ENCODE measurements around the gene PRPF4. TPM values are rescaled to one million over a fixed set of nuclear protein-coding genes. Genes with fewer than 3 reads are reported as not detected.
A peak's percentile ranks its signal among the peaks of the same experiment; 100 is the strongest.
"Not testable (repeated sequence)": the region's sequence is repeated elsewhere in the genome, so short reads cannot be mapped to it uniquely, and the experiment has no call there.

PRPF4 gene
- total RNA-seq, result 18.2 to 23.7 TPM (median 20.8 TPM) in 3 replicates
- long read RNA-seq, transcript PRPF4-201 (14 exons, 2,787 nt), result minor isoform, 8 of 36 reads
- long read RNA-seq, transcript PRPF4-202 (14 exons, 3,212 nt), result major isoform, 22 of 36 reads
- long read RNA-seq, partial matches to known transcripts, result 3 of 36 reads
- long read RNA-seq, other reads (novel, unspliced or antisense), result 3 of 36 reads

DNA sequence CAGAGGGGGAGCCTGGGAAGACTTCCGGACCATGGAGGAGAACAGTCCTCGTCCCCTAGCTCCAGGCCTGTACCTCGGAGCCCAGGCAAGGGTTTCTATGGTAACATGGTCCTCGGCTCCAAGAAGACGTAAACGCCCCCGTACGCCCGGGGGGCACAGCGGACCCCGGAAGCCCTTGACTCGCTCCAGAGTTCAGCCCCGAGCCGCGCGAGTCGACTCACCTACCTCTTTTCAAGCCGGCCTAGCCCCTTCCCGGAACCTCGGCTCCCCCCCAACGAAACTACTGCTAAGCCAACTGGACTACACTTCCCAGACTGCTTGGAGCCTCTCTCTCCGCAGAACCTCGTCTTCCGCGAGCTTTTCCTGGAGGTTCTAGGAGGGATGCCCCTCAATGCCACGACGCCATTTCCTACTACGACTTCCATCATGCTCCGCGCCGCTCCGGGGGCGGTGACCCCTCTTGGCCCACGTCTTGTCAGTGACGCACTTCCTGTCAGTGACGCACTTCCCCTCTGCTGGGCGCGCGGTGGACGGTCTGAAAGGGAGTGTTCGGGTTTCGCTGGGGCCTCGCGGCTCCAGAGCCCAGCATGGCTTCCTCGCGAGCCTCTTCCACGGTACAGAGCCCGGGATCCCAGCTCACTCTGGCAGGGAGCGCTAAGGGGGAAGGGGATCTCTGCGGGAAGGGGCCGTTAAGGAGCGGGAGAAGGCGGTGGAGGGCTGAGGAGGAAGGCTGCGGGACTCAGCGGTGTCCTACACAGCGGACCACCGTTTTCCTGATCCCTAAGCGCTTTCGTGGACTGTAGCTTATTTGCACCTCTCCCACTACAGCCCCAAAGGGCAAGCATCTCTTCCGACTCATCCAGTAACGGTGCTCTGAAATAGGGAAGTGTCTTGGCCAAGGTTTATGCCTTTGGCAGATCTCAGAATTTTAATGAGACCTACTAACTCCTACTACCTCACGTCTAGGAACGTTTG lies at the start of gene PRPF4, which contains the start of gene CDC26:
Gene PRPF4, plus strand, starts transcription at position 502 of the 975 bp plus-strand sequence. Its CDS starts 86 bp downstream, at position 588.
Gene CDC26, minus strand, starts transcription at position 416 of the 975 bp plus-strand sequence. CDS start 3,065 bp downstream, outside the sequence.
- TF ChIP-seq, protein P1, sequence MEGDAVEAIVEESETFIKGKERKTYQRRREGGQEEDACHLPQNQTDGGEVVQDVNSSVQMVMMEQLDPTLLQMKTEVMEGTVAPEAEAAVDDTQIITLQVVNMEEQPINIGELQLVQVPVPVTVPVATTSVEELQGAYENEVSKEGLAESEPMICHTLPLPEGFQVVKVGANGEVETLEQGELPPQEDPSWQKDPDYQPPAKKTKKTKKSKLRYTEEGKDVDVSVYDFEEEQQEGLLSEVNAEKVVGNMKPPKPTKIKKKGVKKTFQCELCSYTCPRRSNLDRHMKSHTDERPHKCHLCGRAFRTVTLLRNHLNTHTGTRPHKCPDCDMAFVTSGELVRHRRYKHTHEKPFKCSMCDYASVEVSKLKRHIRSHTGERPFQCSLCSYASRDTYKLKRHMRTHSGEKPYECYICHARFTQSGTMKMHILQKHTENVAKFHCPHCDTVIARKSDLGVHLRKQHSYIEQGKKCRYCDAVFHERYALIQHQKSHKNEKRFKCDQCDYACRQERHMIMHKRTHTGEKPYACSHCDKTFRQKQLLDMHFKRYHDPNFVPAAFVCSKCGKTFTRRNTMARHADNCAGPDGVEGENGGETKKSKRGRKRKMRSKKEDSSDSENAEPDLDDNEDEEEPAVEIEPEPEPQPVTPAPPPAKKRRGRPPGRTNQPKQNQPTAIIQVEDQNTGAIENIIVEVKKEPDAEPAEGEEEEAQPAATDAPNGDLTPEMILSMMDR (IDR thresholded peaks at IDR 0.05), result no peak
- Mint-ChIP-seq H3K4me3 (ENCODE audit: unreplicated experiment) (no peak within 1 kb of the TSS), H3K27ac (ENCODE audit: unreplicated experiment) (no peak within 1 kb of the TSS), H3K9me3 (ENCODE audit: low read depth) (no peaks in the 10 kb centered on the region), H3K4me1 (ENCODE audit: low read depth) (peaks cover 16% of the 10 kb centered on the region), H3K36me3 (ENCODE audit: low read depth) (peaks cover 22% of the 10 kb centered on the region), H3K27me3 (ENCODE audit: low read depth) (no peaks in the 10 kb centered on the region)
- peak; percentile 99 for DNase-seq (ENCODE audit: low spot score)

GRCh38 chr9:113227436-113227835 lies 48.0 kb upstream of the PRPF4 start:
- Mint-ChIP-seq H3K4me3 (ENCODE audit: unreplicated experiment) (no peak overlapping the region), H3K9me3 (ENCODE audit: low read depth) (no peaks in the 10 kb centered on the region), H3K27ac (ENCODE audit: unreplicated experiment) (no peak overlapping the region), H3K27me3 (ENCODE audit: low read depth) (no peaks in the 10 kb centered on the region), H3K4me1 (ENCODE audit: low read depth) (peaks cover 29% of the 10 kb centered on the region), H3K36me3 (ENCODE audit: low read depth) (peaks cover 2% of the 10 kb centered on the region)
- no peak for DNase-seq (ENCODE audit: low spot score)
- TF ChIP-seq, protein P1 (IDR thresholded peaks at IDR 0.05), result no peak

DNA sequence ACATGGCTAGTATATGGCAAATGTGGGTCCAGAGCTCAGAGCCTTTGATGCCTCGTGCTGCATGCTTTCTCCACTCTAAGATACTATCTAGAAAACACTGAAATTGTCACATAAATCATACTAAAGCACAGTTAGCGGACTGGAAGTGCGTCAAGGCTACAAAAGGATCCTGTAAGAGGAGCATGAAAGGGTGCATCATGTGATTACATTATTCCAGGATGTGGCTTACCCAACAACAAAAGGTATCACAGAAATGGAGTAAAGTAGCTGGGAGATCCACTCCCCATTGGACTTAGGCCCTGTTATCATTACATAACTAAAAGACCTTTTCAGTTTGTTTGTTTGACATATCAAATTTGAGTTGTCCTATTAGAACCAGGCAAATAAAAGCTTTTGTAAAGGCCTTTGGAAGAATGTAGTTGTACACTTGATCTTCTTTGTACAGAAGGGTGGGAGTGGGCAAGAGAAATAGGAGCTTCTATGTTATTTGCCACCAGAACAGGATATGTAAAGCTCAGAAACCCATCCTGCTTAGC lies 47.3 kb upstream of the PRPF4 start:
- Mint-ChIP-seq H3K36me3 (ENCODE audit: low read depth) (peaks cover 2% of the 10 kb centered on the region), H3K27me3 (ENCODE audit: low read depth) (no peaks in the 10 kb centered on the region), H3K4me1 (ENCODE audit: low read depth) (peaks cover 28% of the 10 kb centered on the region), H3K9me3 (ENCODE audit: low read depth) (no peaks in the 10 kb centered on the region), H3K4me3 (ENCODE audit: unreplicated experiment) (no peak overlapping the region), H3K27ac (ENCODE audit: unreplicated experiment) (no peak overlapping the region)
- no peak for DNase-seq (ENCODE audit: low spot score)
- TF ChIP-seq, protein P1 (IDR thresholded peaks at IDR 0.05), result no peak

DNA sequence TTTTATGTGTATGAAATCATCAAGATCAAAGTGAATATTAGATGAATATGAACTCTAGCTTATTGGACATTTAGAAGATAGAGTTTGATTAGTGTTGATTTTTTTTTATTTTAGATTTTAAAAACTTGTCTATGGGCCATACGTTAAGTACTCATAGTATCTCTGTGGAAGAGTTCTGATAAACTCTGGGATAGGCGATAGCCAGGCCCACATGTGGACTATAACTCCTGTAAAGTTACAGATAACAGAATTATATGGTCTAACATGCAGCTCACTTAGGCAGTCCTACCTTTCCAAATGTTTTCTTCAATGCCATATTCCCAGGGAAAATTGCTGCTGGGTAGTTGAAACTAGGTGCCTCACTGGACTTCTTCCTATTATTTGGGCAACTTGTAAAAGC lies 43.8 kb upstream of the PRPF4 start:
- DNase-seq (ENCODE audit: low spot score), result no peak
- peaks cover 25% of the 10 kb centered on the region for H3K4me1 Mint-ChIP-seq (ENCODE audit: low read depth)
- H3K36me3 Mint-ChIP-seq (ENCODE audit: low read depth), result no peaks in the 10 kb centered on the region
- no peaks in the 10 kb centered on the region for H3K9me3 Mint-ChIP-seq (ENCODE audit: low read depth)
- no peak overlapping the region for H3K27ac Mint-ChIP-seq (ENCODE audit: unreplicated experiment)
- H3K4me3 Mint-ChIP-seq (ENCODE audit: unreplicated experiment), result no peak overlapping the region
- H3K27me3 Mint-ChIP-seq (ENCODE audit: low read depth), result no peaks in the 10 kb centered on the region
- TF ChIP-seq, protein P1 (IDR thresholded peaks at IDR 0.05), result no peak

GRCh38 chr9:113235701-113236255 lies 39.7 kb upstream of the PRPF4 start:
- H3K4me3 Mint-ChIP-seq (ENCODE audit: unreplicated experiment); H3K27me3 Mint-ChIP-seq (ENCODE audit: low read depth); DNase-seq (ENCODE audit: low spot score); H3K36me3 Mint-ChIP-seq (ENCODE audit: low read depth); H3K9me3 Mint-ChIP-seq (ENCODE audit: low read depth); H3K27ac Mint-ChIP-seq (ENCODE audit: unreplicated experiment): not testable (repeated sequence)
- peaks cover 35% of the 10 kb centered on the region for H3K4me1 Mint-ChIP-seq (ENCODE audit: low read depth)

Data from chondrocyte (in vitro differentiated cells).